GM23338 (cell line): ENCODE data around the gene GAB2. TPM values are rescaled to one million over a fixed set of nuclear protein-coding genes. Genes with fewer than 3 reads are reported as not detected.

Experiments
- ATAC-seq: fragments of 200-7000 bp; cut with Tn5 transposase; 3 replicates; pipeline ENCODE4 v1.9.1; 2020
- DNase-seq: peaks from one replicate; pipeline ENCODE4 v3.0.0-alpha.2; 2015; ENCODE audit warnings: low spot score
- H2AFZ ChIP-seq: fragments of 200-600 bp; sonication (generic); 2 replicates; pipeline ENCODE4 v1.8.0; 2016; ENCODE audit warnings: antibody characterized with exemption, mild to moderate bottlenecking, moderate library complexity
- H3F3A ChIP-seq: fragments of 200-600 bp; sonication (generic); replicated peaks from 2 replicates; pipeline ENCODE4 v1.8.0; 2017; ENCODE audit warnings: antibody characterized with exemption, mixed run types, low read depth
- H3K27ac ChIP-seq: fragments of 200-600 bp; sonication (generic); 2 replicates; pipeline ENCODE4 v1.6.1; 2016; ENCODE audit warnings: low read depth
- H3K27me3 ChIP-seq: fragments of 200-600 bp; sonication (generic); 2 replicates; pipeline ENCODE4 v1.8.0; 2016; ENCODE audit warnings: mild to moderate bottlenecking, mixed run types, moderate library complexity; ENCODE audit not compliant: insufficient read depth
- H3K36me3 ChIP-seq: fragments of 200-600 bp; sonication (generic); 2 replicates; pipeline ENCODE4 v1.8.0; 2016; ENCODE audit warnings: mild to moderate bottlenecking; ENCODE audit not compliant: insufficient read depth
- H3K4me1 ChIP-seq: fragments of 200-600 bp; sonication (generic); 2 replicates; pipeline ENCODE4 v1.8.0; 2016; ENCODE audit warnings: mild to moderate bottlenecking, moderate library complexity; ENCODE audit not compliant: insufficient read depth
- H3K4me2 ChIP-seq: fragments of 200-600 bp; sonication (generic); 2 replicates; pipeline ENCODE4 v1.7.1; 2017; ENCODE audit warnings: mixed run types
- H3K4me3 ChIP-seq: fragments of 200-600 bp; sonication (generic); 2 replicates; pipeline ENCODE4 v1.6.1; 2016; ENCODE audit warnings: mixed run types
- H3K79me2 ChIP-seq: fragments of 200-600 bp; sonication (generic); replicated peaks from 2 replicates; pipeline ENCODE4 v1.8.0; 2017; ENCODE audit warnings: mild to moderate bottlenecking; ENCODE audit not compliant: insufficient read depth
- H3K9me2 ChIP-seq: fragments of 200-600 bp; sonication (generic); 2 replicates; pipeline ENCODE4 v1.8.0; 2017; ENCODE audit not compliant: insufficient read depth
- H4K20me1 ChIP-seq: fragments of 200-600 bp; sonication (generic); replicated peaks from 2 replicates; pipeline ENCODE4 v1.8.0; 2017; ENCODE audit warnings: mild to moderate bottlenecking; ENCODE audit not compliant: insufficient read depth
- H3K27ac Mint-ChIP-seq: 2 replicates; pipeline ENCODE4 v1.8.0; 2020; ENCODE audit warnings: inconsistent platforms, mild to moderate bottlenecking, moderate library complexity, mixed read lengths
- H3K27me3 Mint-ChIP-seq: 3 replicates; pipeline ENCODE4 v1.8.0; 2022; ENCODE audit warnings: low read depth, mild to moderate bottlenecking, moderate library complexity, mixed read lengths, inconsistent platforms; ENCODE audit not compliant: insufficient read depth, poor library complexity
- H3K36me3 Mint-ChIP-seq: 3 replicates; pipeline ENCODE4 v1.8.0; 2021; ENCODE audit warnings: low read depth, mild to moderate bottlenecking, inconsistent platforms, moderate library complexity, mixed read lengths
- H3K4me1 Mint-ChIP-seq: 3 replicates; pipeline ENCODE4 v1.8.0; 2020; ENCODE audit warnings: mild to moderate bottlenecking, inconsistent platforms, mixed read lengths
- H3K4me3 Mint-ChIP-seq: 3 replicates; pipeline ENCODE4 v1.8.0; 2021; ENCODE audit warnings: moderate library complexity, mild to moderate bottlenecking, inconsistent platforms, mixed read lengths
- H3K9me3 Mint-ChIP-seq: 3 replicates; pipeline ENCODE4 v1.8.0; 2020; ENCODE audit warnings: moderate library complexity, mild to moderate bottlenecking, inconsistent platforms, mixed read lengths
- CREB1 ChIP-seq: fragments of 250-450 bp; sonication (Bioruptor Pico); IDR thresholded peaks from 2 replicates; pipeline ENCODE4 v1.5.0; 2020; ENCODE audit warnings: low read depth, mild to moderate bottlenecking, moderate library complexity
- CTCF ChIP-seq, 2 experiments: fragments of 200-600 bp in 1 of 2; sonication (generic) in 1 of 2; conservative IDR thresholded peaks; 2 replicates each; pipeline versions ENCODE4 v1.5.1 to v1.6.1; 2016 to 2017; ENCODE audit warnings: antibody characterized with exemption in 2 of 2, low read depth in 2 of 2, mild to moderate bottlenecking in 2 of 2, moderate library complexity in 1 of 2
- ETS1 ChIP-seq: IDR thresholded peaks from 2 replicates; pipeline ENCODE4 v1.6.1; 2016; ENCODE audit warnings: antibody characterized with exemption
- EZH2 ChIP-seq: fragments of 200-600 bp; sonication (generic); IDR thresholded peaks from one replicate; pipeline ENCODE4 v1.8.0; 2017; ENCODE audit warnings: antibody characterized with exemption, mild to moderate bottlenecking, low read depth; ENCODE audit not compliant: unreplicated experiment
- EZH2phosphoT487 ChIP-seq: fragments of 200-600 bp; sonication (generic); IDR thresholded peaks from one replicate; pipeline ENCODE4 v1.8.1; 2018; ENCODE audit warnings: antibody characterized with exemption; ENCODE audit not compliant: unreplicated experiment
- JUNB ChIP-seq: IDR thresholded peaks from one replicate; pipeline ENCODE4 v1.6.1; 2016; ENCODE audit warnings: antibody characterized with exemption; ENCODE audit not compliant: unreplicated experiment
- NANOG ChIP-seq: IDR thresholded peaks from 2 replicates; pipeline ENCODE4 v1.6.1; 2016; ENCODE audit warnings: antibody characterized with exemption, borderline replicate concordance
- POLR2AphosphoS5 ChIP-seq: IDR thresholded peaks from 2 replicates; pipeline ENCODE4 v1.6.1; 2016; ENCODE audit warnings: antibody characterized with exemption, low read depth
- REST ChIP-seq: IDR thresholded peaks from one replicate; pipeline ENCODE4 v1.6.1; 2018; ENCODE audit warnings: antibody characterized with exemption; ENCODE audit not compliant: unreplicated experiment
- STAT1 ChIP-seq: IDR thresholded peaks from one replicate; pipeline ENCODE4 v1.6.1; 2016; ENCODE audit warnings: antibody characterized with exemption; ENCODE audit not compliant: unreplicated experiment
- ZNF114 ChIP-seq: fragments of 250-450 bp; sonication (Bioruptor Pico); IDR thresholded peaks from 2 replicates; pipeline ENCODE4 v1.5.0; 2020; ENCODE audit warnings: mild to moderate bottlenecking, moderate library complexity
- ZNF331 ChIP-seq: fragments of 250-450 bp; sonication (Bioruptor Pico); IDR thresholded peaks from 2 replicates; pipeline ENCODE4 v1.5.0; 2020; ENCODE audit warnings: low read depth, mild to moderate bottlenecking, moderate library complexity
- ZNF462 ChIP-seq: fragments of 250-450 bp; sonication (Bioruptor Pico); IDR thresholded peaks from 2 replicates; pipeline ENCODE4 v1.5.0; 2020; ENCODE audit warnings: mild to moderate bottlenecking, moderate library complexity
- polyA plus RNA-seq: library from polyadenylated mRNA; unstranded; fragments of >200 nt; fragmentation: Nextera tagmentation; extraction: Ambion mirVana; gene quantifications from 2 replicates; pipeline ENCODE4 v1.2.1, GENCODE V29; 2016
- total RNA-seq: library from RNA; depleted of rRNA; stranded (reverse); fragments of >200 nt; shearing (Covaris generic); gene quantifications from 2 replicates; pipeline ENCODE4 v1.2.3, GENCODE V29; 2014

Gene GAB2
- total and polyA plus RNA-seq, 2 experiments from 2014 or later = 2.0 to 10.8 TPM

GRCh38 chr11:78450866-78451265, 33.2 kb upstream of the GAB2 start:
- H3K36me3 ChIP-seq = no peaks in the 10 kb centered on the region
- TF ChIP-seq NANOG = no peak
- no peak for TF ChIP-seq JUNB
- no peak for TF ChIP-seq CTCF (conservative IDR thresholded peaks at IDR 0.05; ENCODE audit: low read depth in 2 of 2)
- TF ChIP-seq REST = no peak
- no peak for TF ChIP-seq POLR2AphosphoS5
- TF ChIP-seq STAT1 = no peak
- TF ChIP-seq ZNF462 (CRISPR knock-in tag) = no peak
- TF ChIP-seq ZNF114 = no peak
- TF ChIP-seq EZH2 = no peak
- TF ChIP-seq ZNF331 (CRISPR knock-in tag) = no peak
- no peak for TF ChIP-seq CREB1 (CRISPR knock-in tag)
- no peak for TF ChIP-seq ETS1
- TF ChIP-seq EZH2phosphoT487 = no peak
- no peaks in the 10 kb centered on the region for H3K27me3 ChIP-seq
- H3F3A ChIP-seq = no peaks in the 10 kb centered on the region
- H3K27ac Mint-ChIP-seq = no peak overlapping the region
- no peaks in the 10 kb centered on the region for H3K9me3 Mint-ChIP-seq
- H3K4me3 ChIP-seq = no peak overlapping the region
- H3K27ac ChIP-seq = no peak overlapping the region
- H3K79me2 ChIP-seq = no peaks in the 10 kb centered on the region
- H3K4me3 Mint-ChIP-seq = no peak overlapping the region
- no peak for DNase-seq
- no peaks in the 10 kb centered on the region for H3K9me2 ChIP-seq
- no peak for ATAC-seq
- H3K4me1 ChIP-seq = no peaks in the 10 kb centered on the region
- H3K4me2 ChIP-seq = no peak overlapping the region
- peaks cover 3% of the 10 kb centered on the region for H3K27me3 Mint-ChIP-seq
- H2AFZ ChIP-seq = no peak overlapping the region
- H3K36me3 Mint-ChIP-seq = peaks cover 2% of the 10 kb centered on the region; the same call in 1 of the 3 replicates
- H3K4me1 Mint-ChIP-seq = no peaks in the 10 kb centered on the region
- H4K20me1 ChIP-seq = 0 out of 2 replicates have a peak, but pooled peaks cover 6% of the 10 kb centered on the region
